ENCODE data around the gene OR2A12.
"Not testable (repeated sequence)": the region's sequence is repeated elsewhere in the genome, so short reads cannot be mapped to it uniquely, and the experiment has no call there.

The OR2A12 gene

DNA sequence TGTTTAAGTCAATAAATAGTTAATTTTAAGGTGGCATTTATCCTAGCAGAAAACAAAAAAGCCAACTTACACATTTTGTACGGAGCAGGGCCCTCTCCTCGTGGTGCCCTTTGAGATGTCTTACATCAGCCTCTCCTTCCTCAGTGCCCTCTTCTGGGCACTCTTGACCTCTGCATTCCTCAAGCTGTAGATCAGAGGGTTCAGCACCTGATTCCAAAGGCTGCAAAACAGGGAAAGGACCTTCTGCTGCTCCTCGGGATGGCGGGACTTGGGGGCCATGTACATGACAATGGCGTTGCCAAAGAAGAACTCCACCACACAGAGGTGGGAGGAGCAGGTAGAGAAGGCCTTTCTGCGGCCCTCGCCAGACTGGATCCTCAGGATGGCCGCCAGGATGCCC is 32.3 kb downstream of the OR2A12 start:
- no peak for DNase-seq (ENCODE audit: low read depth, low spot score)

- DNase-seq (ENCODE audit: low read depth, low spot score): no peak
These were observed 36.8 kb downstream of the OR2A12 start, which contains the start of gene OR2A14 for GRCh38 chr7:144122876-144123275. OR2A14 (plus strand) TSS chr7:144123176; CDS start chr7:144129113, 5,937 bp downstream.

DNA sequence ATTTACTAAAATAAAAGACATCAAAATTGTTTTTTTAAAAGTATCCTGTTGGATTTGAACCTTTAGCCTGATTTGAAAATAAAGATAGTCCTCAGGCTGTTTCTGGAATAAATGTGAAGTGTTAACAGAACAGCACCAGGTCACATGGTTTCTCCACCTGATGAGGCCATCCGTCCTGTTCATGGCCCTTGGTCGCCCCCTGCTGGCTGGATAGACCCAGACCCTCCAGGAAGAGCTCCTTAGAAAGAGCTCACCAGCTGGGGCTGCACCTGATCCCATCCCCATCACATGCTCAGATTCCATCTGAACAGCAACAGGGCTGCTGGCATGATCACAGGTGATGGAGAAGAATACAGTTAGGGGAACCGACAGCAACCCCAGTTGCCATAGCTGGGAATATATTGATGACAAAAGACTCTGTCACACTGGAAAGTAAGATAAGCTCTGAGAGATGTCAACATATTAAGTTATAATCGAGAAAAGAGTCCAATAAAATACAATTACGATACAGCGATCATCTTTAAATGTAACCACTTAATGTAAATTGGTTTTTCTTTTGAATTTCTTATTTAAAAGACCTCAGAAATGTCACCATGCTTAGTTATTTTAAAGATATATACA is 41.7 kb downstream of the OR2A12 start:
- DNase-seq (ENCODE audit: low read depth, low spot score): peak; percentile 69

DNA sequence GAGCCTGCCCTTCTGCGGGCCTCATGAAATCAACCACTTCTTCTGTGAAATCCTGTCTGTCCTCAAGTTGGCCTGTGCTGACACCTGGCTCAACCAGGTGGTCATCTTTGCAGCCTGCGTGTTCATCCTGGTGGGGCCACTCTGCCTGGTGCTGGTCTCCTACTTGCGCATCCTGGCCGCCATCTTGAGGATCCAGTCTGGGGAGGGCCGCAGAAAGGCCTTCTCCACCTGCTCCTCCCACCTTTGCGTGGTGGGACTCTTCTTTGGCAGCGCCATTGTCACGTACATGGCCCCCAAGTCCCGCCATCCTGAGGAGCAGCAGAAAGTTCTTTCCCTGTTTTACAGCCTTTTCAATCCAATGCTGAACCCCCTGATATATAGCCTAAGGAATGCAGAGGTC is 43.5 kb downstream of the OR2A12 start:
- not testable (repeated sequence) for DNase-seq (ENCODE audit: low read depth, low spot score)

- DNase-seq (ENCODE audit: low read depth, low spot score): no peak
These were observed 44.7 kb downstream of the OR2A12 start for GRCh38 chr7:144130730-144131129.

DNA sequence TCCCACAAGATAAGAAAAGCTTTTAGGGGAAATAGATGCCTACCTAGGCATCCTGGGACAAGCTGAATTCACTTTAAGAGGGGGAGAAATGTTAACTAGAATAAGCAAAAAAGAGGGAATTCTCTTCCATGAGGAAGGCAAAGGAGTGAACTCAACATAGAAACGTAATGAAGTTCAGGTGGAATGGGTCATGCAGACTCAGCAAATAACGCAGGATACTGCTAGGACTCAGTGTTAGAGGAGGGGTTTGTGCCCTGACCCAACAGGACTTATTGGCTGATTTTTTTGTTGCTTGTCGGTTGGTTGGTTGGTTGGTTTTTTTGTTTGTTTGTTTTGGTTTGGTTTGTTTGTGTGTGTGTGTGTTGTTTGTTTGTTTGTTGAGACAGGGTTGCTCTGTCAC is 46.2 kb downstream of the OR2A12 start:
- DNase-seq (ENCODE audit: low read depth, low spot score): no peak

DNA sequence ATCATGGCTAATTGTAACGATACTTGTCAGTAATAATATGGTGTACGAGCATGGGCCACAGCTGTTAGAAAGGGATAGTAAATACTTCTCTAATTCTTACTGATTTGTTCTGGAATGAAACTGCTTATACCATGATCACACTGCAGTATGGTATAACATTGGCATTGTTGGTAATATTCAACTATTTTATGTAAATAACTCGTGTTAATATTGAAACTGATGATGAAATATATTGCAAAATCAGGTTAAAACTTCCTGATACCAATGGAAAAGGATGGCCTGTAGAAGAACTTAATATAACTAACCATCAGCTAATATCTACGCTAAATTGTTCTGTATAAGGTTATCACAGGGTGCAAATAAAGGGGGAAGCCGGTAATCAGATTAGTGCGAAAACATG is 47.2 kb downstream of the OR2A12 start:
- no peak for DNase-seq (ENCODE audit: low read depth, low spot score)

GRCh38 chr7:144134116-144134515 is 48.0 kb downstream of the OR2A12 start:
- no peak for DNase-seq (ENCODE audit: low read depth, low spot score)

GRCh38 chr7:144137501-144137900 is 51.4 kb downstream of the OR2A12 start:
- DNase-seq (ENCODE audit: low read depth, low spot score): no peak

GRCh38 chr7:144142187-144142586 is 56.1 kb downstream of the OR2A12 start:
- no peak for DNase-seq (ENCODE audit: low read depth, low spot score)

DNA sequence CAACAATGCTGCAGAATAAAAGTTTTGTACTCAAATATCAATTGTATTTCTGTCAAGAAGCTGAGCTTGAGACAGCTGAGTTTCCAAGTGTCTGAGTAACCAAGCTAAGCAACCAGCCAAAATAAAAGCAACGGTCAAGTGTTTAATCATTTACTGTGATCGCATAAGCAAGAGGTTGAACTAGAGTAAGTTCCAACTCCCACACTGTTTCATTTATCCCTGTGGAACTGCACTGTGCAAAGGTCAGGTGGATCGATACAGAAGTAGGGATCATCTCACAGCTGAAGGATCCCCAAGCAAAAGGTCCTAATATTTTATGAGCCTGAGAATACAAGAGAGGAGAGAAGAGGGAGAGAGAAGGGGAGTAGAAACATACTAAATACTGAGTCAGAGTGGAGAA is 58.3 kb downstream of the OR2A12 start:
- no peak for DNase-seq (ENCODE audit: low read depth, low spot score)

GRCh38 chr7:144148224-144148827 is 62.2 kb downstream of the OR2A12 start:
- no peak for DNase-seq (ENCODE audit: low read depth, low spot score)

Measured in activated CD4-positive, CD25-positive, alpha-beta regulatory T cell treated with anti-CD3 and anti-CD28 coated beads, Interleukin-2, amount 50 U/mL, for 16 hours (primary cell).